Measurements from ENCODE around the gene PSME1. TPM values are rescaled to one million over a fixed set of nuclear protein-coding genes. Genes with fewer than 3 reads are reported as not detected.
A peak's percentile ranks its signal among the peaks of the same experiment; 100 is the strongest.

The PSME1 gene
- total and polyA plus RNA-seq, 5 experiments from 2014 or later: 202 to 767 (median 681) TPM

DNA sequence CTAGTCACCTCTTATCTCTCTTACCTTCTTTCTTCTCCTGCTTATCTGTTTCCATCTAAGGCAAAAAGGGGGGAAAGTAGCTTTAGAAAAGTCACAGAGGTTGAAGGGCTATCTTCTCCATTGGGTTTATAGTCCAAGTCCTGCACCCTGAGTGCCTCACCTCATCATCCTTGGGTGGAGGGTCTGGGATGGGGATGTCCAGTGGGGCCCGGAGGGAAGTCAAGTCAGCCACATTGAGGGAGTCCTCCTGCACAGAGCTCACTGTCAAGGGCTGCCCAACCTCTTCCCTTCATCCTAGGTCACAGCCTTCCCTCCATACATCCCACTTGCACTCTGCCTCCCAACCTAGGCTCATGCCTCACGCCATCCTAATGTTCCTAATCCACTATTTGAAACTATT, 9.2 kb downstream of the PSME1 start:
- Mint-ChIP-seq H3K27me3 (no peaks in the 10 kb centered on the region), H3K4me3 (peak overlapping the region; percentile 94 to 100 (median 98)), H3K36me3 (peaks cover 0 to 29% (median 4%) of the 10 kb centered on the region in 3 donors), H3K27ac (peak overlapping the region in 8 of 10 donors; percentile 62 to 99 (median 92)), H3K9me3 (no peaks in the 10 kb centered on the region), H3K4me1 (peaks cover 23 to 77% (median 74%) of the 10 kb centered on the region in 4 donors)
- DNase-seq (no peak), ATAC-seq (no peak)
- POLR2A ChIA-PET: interaction anchor here (0.6 to 5.1 kb wide), 9 partner anchors 8 to 97 kb away, joined by 3 to 84 read pairs (median 12); partner anchors contain the start of genes DCAF11, IRF9, NRL and PSME1

DNA sequence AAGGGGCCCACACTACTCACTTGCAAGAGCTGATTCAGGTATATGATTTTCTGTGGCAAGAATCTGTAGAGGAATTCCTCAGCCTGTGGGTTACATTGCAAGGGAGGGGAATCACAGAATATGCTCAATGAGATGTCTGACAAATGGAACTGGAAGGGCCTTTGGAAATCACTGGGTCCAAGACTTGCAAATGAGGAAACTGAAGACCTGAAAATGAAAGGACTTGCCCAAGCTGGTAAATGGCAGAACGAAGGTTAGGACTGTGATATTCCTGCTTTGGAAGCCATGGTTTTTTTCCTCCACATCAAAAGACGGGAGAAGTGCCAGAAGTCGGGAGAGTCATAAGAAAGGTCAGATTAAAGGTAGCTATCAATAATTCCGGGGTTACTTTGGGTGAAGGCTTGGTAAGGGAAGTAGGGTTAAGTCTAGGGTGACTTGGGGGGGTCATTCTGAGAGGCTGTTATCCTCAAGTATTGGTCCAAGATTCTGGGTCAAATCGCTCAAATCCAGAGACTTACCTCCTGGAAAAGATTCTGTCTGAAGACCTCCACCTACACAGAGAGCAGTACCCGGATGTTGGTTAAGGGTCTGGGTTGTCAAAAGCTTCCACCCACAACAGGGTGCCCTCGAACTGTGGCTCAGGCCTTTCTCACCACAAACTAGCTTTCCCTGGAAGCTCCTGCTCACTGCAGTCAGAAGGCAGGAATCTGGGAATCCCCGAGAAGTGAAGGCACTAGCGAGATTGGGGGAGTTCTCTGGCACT, 9.9 kb downstream of the PSME1 start:
- POLR2A ChIA-PET: interaction anchor here (0.6 to 5.1 kb wide), 15 partner anchors 9 to 285 kb away, joined by 3 to 84 read pairs (median 12); partner anchors contain the start of genes CHMP4A, DCAF11, IRF9 and NRL
- Mint-ChIP-seq H3K36me3 (peaks cover 0 to 35% (median 9%) of the 10 kb centered on the region in 3 donors), H3K27me3 (no peaks in the 10 kb centered on the region), H3K9me3 (no peaks in the 10 kb centered on the region), H3K4me1 (peaks cover 23 to 78% (median 74%) of the 10 kb centered on the region in 4 donors), H3K27ac (peak overlapping the region; percentile 91 to 99 (median 96)), H3K4me3 (peak overlapping the region; percentile 94 to 100 (median 98))
- no peak for DNase-seq
- no peak for ATAC-seq

DNA sequence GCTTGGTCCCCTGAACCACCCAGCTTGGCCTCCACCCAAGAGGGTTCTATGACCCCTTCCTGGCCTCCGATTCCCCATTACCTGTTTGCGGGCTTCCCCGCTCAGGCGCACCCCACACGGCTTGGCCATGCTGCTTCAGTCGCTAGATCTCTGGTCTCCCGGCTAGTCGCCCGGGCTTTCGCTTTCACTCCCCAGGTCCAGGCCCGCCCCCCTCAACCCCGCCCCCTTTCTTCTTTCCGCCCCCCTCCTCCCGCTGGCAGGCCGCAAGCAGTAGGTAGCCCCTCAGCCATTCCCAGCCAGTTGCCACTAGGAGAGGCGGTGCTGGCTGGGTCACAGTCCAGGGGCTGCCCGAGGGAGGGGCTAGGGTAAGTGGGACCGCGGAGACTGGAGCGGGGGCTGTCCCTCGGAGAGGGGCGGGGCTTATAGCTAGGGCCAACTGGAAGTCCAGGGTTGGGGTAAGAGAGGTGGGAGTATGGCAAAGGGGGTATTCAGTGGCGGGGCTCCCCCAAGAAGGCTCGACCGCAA, 10.5 kb downstream of the PSME1 start, which contains the start of gene PSME2:
TSS of gene PSME2 (minus strand) at position 158 of the 525 bp plus-strand sequence. CDS start at position 129, 29 bp downstream.
- ATAC-seq (peak; percentile 57 to 64), DNase-seq (peak; percentile 71 to 91 (median 82))
- H3K36me3 Mint-ChIP-seq: peaks cover 0 to 41% (median 12%) of the 10 kb centered on the region in 3 donors
- H3K27me3 Mint-ChIP-seq: no peaks in the 10 kb centered on the region
- POLR2A ChIA-PET: interaction anchor here (1.0 to 5.1 kb wide), 17 partner anchors 9 to 285 kb away, joined by 3 to 84 read pairs (median 12); partner anchors contain the start of genes CHMP4A, DCAF11, IPO4 and IRF9
- H3K27ac Mint-ChIP-seq: peak within 1 kb of the TSS; percentile 91 to 99 (median 96)
- H3K9me3 Mint-ChIP-seq: no peaks in the 10 kb centered on the region
- H3K4me1 Mint-ChIP-seq: peaks cover 25 to 76% (median 73%) of the 10 kb centered on the region in 4 donors
- peak within 1 kb of the TSS; percentile 94 to 100 (median 98) for H3K4me3 Mint-ChIP-seq

DNA sequence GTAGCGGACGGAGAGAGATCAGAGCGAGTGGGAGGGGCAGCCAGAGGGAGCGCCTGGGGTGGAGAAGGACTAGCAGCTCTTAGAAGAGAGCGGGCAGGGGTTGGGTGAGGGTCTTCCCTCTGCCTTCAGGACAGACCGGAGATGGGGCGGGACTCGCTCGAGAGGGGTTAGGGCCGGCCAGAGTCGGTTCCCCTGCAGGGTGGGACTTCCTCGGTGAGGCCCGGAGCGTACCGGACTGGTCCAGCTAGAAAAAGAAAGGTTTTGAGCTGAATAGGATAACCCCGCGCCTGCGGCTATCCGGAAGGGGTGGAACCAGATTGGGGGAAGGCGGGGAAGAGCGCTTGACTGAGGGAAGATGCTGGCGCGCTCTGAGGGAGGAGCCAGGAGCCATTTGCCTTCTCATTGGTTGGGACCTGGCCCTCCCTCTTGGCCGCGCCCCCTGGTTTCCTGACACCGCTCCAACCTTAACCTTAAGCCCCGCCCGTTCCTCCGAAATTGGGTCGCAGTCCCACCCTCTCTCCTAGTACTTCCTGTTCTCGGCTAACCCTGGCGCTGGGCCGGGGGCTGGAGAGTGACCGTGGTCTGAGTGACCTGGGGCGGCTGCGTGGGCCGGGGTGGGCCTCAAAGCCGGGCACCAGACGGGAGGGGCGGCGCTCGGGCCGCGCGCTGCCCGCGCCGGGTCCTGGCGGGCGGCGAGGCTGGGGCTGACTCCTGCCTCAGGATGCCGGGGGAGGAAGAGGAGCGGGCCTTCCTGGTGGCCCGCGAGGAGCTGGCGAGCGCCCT, 11.2 kb downstream of the PSME1 start, which contains the start of gene RNF31:
TSS of gene RNF31 (plus strand) at position 521 of the 783 bp plus-strand sequence. CDS start at position 722, 201 bp downstream.
- Mint-ChIP-seq H3K27me3 (no peaks in the 10 kb centered on the region), H3K4me1 (peaks cover 22 to 71% (median 69%) of the 10 kb centered on the region in 4 donors), H3K36me3 (peaks cover 0 to 48% (median 12%) of the 10 kb centered on the region in 3 donors), H3K9me3 (no peaks in the 10 kb centered on the region), H3K4me3 (peak within 1 kb of the TSS; percentile 94 to 100 (median 98)), H3K27ac (peak within 1 kb of the TSS; percentile 91 to 99 (median 96))
- ATAC-seq: peak; percentile 87 to 90
- POLR2A ChIA-PET: interaction anchor here (1.0 to 5.1 kb wide), 17 partner anchors 10 to 284 kb away, joined by 3 to 84 read pairs (median 12); partner anchors contain the start of genes CHMP4A, DCAF11, IPO4 and IRF9
- DNase-seq: peak; percentile 91 to 98 (median 96)

DNA sequence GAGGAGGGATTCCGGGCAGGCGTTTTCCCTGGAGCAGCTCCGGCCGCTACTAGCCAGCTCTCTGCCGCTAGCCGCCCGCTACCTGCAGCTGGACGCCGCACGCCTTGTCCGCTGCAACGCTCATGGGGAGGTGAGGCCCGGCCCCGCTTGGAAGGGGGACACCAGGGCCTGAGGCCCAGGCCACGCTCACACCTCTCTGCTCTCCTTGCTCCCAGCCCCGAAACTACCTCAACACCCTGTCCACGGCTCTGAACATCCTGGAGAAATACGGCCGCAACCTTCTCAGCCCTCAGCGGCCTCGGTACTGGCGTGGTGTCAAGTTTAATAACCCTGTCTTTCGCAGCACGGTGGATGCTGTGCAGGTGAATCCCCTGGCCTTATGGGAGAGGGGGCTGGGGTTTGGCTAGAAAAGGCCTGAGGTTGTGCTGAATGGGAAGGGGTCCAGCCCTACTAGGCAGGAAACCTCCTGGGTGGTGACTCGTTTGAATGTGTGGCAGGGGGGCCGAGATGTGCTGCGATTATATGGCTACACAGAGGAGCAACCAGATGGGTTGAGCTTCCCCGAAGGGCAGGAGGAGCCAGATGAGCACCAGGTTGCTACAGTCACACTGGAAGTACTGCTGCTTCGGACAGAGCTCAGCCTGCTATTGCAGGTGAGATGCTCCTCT, 11.9 kb downstream of the PSME1 start:
- POLR2A ChIA-PET: interaction anchor here (0.9 to 5.1 kb wide), 13 partner anchors 9 to 94 kb away, joined by 3 to 84 read pairs (median 13); partner anchors contain the start of genes DCAF11, IPO4, IRF9 and NRL
- Mint-ChIP-seq H3K27ac (peak overlapping the region; percentile 57 to 86 (median 79)), H3K4me1 (peaks cover 19 to 68% (median 65%) of the 10 kb centered on the region in 4 donors), H3K4me3 (peak overlapping the region; percentile 86 to 100 (median 92)), H3K36me3 (peaks cover 0 to 53% (median 12%) of the 10 kb centered on the region in 3 donors), H3K27me3 (no peaks in the 10 kb centered on the region), H3K9me3 (no peaks in the 10 kb centered on the region)
- no peak for DNase-seq
- ATAC-seq: no peak

DNA sequence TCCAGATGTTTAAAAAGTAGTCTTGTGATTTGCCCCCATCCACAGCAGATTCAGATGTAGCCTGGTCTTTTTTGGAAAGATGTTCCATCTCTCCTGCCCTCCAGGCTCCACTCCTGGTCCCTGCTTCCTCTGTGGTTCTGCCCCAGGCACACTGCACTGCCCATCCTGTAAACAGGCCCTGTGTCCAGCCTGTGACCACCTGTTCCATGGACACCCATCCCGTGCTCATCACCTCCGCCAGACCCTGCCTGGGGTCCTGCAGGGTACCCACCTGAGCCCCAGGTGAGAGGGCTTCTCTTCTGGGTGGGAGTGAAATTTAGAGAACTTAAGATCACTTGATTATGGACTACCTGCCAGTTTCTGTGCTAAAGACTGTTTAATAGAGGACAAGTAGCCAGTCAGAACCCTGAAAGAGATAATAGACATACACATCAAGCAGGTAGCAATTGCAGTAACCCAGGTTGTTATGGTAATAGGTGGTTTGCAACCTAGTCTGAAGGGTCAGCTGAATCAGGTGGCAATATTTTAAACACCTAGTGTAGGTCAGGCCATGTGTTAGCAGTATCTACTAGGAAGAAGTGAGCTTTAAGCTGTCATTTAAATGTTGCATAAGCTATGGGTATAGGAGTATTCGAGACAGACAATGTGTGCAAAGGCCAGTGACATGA, 13.4 kb downstream of the PSME1 start:
- DNase-seq (no peak), ATAC-seq (no peak)
- Mint-ChIP-seq H3K27me3 (no peaks in the 10 kb centered on the region), H3K27ac (peak overlapping the region in 3 of 10 donors; percentile 15 to 57 (median 38)), H3K36me3 (peaks cover 0 to 46% (median 12%) of the 10 kb centered on the region in 3 donors), H3K4me1 (peaks cover 17 to 54% (median 52%) of the 10 kb centered on the region in 4 donors), H3K9me3 (no peaks in the 10 kb centered on the region), H3K4me3 (peak overlapping the region in 9 of 10 donors; percentile 39 to 100 (median 91))
- POLR2A ChIA-PET: interaction anchor here (1.4 to 5.1 kb wide), 5 partner anchors 7 to 35 kb away, joined by 3 to 55 read pairs (median 8); partner anchors contain the start of genes DCAF11, IRF9, NRL and PSME1

DNA sequence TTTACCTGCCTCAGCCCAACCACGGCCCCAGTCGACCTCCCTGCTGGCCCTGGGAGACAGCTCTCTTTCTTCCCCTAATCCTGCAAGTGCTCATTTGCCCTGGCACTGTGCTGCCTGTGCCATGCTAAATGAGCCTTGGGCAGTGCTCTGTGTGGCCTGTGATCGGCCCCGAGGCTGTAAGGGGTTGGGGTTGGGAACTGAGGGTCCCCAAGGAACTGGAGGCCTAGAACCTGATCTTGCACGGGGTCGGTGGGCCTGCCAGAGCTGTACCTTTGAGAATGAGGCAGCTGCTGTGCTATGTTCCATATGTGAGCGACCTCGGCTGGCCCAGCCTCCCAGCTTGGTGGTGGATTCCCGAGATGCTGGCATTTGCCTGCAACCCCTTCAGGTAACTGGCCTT, 14.1 kb downstream of the PSME1 start:
- H3K27ac Mint-ChIP-seq: peak overlapping the region in 2 of 10 donors; percentile 41 to 47
- H3K9me3 Mint-ChIP-seq: no peaks in the 10 kb centered on the region
- H3K27me3 Mint-ChIP-seq: no peaks in the 10 kb centered on the region
- H3K4me1 Mint-ChIP-seq: peaks cover 17 to 49% (median 48%) of the 10 kb centered on the region in 4 donors
- DNase-seq (no peak), ATAC-seq (no peak)
- H3K4me3 Mint-ChIP-seq: peak overlapping the region in 1 of 10 donors; percentile 63
- peaks cover 0 to 49% (median 12%) of the 10 kb centered on the region in 3 donors for H3K36me3 Mint-ChIP-seq
- POLR2A ChIA-PET: interaction anchor here (0.6 to 1.5 kb wide), 4 partner anchors 11 to 36 kb away, joined by 3 to 6 read pairs (median 4); partner anchors contain the start of genes DCAF11, IRF9, NRL and PSME1

DNA sequence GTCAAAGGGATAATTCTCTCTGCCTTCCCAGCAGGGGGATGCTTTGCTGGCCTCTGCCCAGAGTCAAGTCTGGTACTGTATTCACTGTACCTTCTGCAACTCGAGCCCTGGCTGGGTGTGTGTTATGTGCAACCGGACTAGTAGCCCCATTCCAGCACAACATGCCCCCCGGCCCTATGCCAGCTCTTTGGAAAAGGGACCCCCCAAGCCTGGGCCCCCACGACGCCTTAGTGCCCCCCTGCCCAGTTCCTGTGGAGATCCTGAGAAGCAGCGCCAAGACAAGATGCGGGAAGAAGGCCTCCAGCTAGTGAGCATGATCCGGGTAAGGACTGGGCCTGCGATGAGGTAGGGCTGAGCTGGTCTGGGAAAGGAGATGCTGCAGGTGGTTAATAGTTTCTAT, 14.6 kb downstream of the PSME1 start:
- Mint-ChIP-seq H3K9me3 (no peaks in the 10 kb centered on the region), H3K4me3 (peak overlapping the region in 2 of 10 donors; percentile 28 to 63), H3K27me3 (no peaks in the 10 kb centered on the region), H3K4me1 (peaks cover 13 to 44% (median 43%) of the 10 kb centered on the region in 4 donors), H3K36me3 (peaks cover 0 to 54% (median 15%) of the 10 kb centered on the region in 3 donors), H3K27ac (peak overlapping the region in 4 of 10 donors; percentile 25 to 48 (median 44))
- no peak for ATAC-seq
- POLR2A ChIA-PET: interaction anchor here (0.6 to 1.7 kb wide), 5 partner anchors 11 to 41 kb away, joined by 3 to 7 read pairs (median 5); partner anchors contain the start of genes DCAF11, IRF9, NRL and PSME1
- DNase-seq: no peak

DNA sequence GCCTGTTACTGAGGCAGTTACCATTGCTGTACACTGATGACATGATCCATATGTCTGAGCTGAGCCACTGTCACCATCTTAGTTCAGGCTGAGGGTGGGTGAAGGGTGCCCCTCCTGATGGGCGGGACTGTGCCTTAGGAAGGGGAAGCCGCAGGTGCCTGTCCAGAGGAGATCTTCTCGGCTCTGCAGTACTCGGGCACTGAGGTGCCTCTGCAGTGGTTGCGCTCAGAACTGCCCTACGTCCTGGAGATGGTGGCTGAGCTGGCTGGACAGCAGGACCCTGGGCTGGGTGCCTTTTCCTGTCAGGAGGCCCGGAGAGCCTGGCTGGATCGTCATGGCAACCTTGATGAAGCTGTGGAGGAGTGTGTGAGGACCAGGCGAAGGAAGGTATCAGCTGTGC, 15.0 kb downstream of the PSME1 start:
- POLR2A ChIA-PET: interaction anchor here (0.9 to 1.7 kb wide), 5 partner anchors 10 to 41 kb away, joined by 3 to 7 read pairs (median 3); partner anchors contain the start of genes DCAF11, IRF9, NRL and PSME1
- Mint-ChIP-seq H3K27ac (peak overlapping the region in 2 of 10 donors; percentile 14 to 41), H3K27me3 (no peaks in the 10 kb centered on the region), H3K4me1 (peaks cover 9 to 44% (median 39%) of the 10 kb centered on the region in 4 donors), H3K36me3 (peaks cover 0 to 59% (median 19%) of the 10 kb centered on the region in 3 donors), H3K4me3 (no peak overlapping the region), H3K9me3 (no peaks in the 10 kb centered on the region)
- ATAC-seq (no peak), DNase-seq (no peak)

DNA sequence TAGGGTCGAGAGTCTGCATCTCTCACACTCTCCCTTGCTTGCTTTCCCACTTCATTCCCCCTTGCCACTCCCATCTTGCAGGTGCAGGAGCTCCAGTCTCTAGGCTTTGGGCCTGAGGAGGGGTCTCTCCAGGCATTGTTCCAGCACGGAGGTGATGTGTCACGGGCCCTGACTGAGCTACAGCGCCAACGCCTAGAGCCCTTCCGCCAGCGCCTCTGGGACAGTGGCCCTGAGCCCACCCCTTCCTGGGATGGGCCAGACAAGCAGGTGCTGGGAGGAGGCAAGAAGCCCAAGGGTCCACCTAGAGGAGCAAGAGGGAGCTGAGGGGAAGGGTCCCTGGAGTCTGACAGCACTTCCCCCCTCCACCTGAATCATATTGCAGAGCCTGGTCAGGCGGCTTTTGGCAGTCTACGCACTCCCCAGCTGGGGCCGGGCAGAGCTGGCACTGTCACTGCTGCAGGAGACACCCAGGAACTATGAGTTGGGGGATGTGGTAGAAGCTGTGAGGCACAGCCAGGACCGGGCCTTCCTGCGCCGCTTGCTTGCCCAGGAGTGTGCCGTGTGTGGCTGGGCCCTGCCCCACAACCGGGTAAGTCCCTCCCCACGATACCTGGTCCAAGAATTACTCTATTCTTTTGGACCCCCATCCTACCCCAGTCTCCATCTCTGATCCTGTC, 15.5 kb downstream of the PSME1 start:
- DNase-seq: no peak
- Mint-ChIP-seq H3K4me1 (peaks cover 9 to 39% (median 34%) of the 10 kb centered on the region in 4 donors), H3K4me3 (no peak overlapping the region), H3K9me3 (no peaks in the 10 kb centered on the region), H3K36me3 (peaks cover 0 to 62% (median 19%) of the 10 kb centered on the region in 3 donors), H3K27me3 (no peaks in the 10 kb centered on the region), H3K27ac (peak overlapping the region in 2 of 10 donors; percentile 8 to 74)
- POLR2A ChIA-PET: interaction anchor here (1.2 to 1.7 kb wide), 2 partner anchors 16 to 38 kb away, joined by 3 to 7 read pairs; partner anchors contain the start of gene PSME1
- ATAC-seq: no peak

Measured in naive thymus-derived CD8-positive, alpha-beta T cell (primary cell).